B cell (primary cell): Measurements from ENCODE around the gene DHRS1. TPM values are rescaled to one million over a fixed set of nuclear protein-coding genes. Genes with fewer than 3 reads are reported as not detected.

Experiments used
- ATAC-seq: fragments of 200-7000 bp; cut with Tn5 transposase; one replicate; pipeline ENCODE4 v1.10.0; 2021; ENCODE audit warnings: low read depth, mild to moderate bottlenecking, moderate number of reproducible peaks, moderate library complexity
- CTCF ChIA-PET: fragments of 350-600 bp; sonication (Branson Sonifier 250); formaldehyde crosslinking; loops from one replicate; lab custom pipeline; 2021; ENCODE audit warnings: antibody characterized with exemption, inconsistent platforms; lab: Charles Lee
- POLR2A ChIA-PET: fragments of 350-600 bp; sonication (Branson Sonifier 250); formaldehyde crosslinking; loops from one replicate; lab custom pipeline; 2021; ENCODE audit warnings: antibody characterized with exemption; lab: Charles Lee
- DNase-seq: peaks from one replicate; pipeline ENCODE4 v3.0.0; 2013
- H2AFZ ChIP-seq: 2 replicates; pipeline ENCODE4 v1.6.1; 2012; ENCODE audit warnings: mild to moderate bottlenecking, low read depth, low read length; ENCODE audit not compliant: insufficient read depth, poor library complexity, severe bottlenecking
- H3K27ac ChIP-seq, 2 donors: 1 replicate in 1 of 2; 2 replicates in 1 of 2; pipeline ENCODE4 v1.5.1; 2012 to 2013; ENCODE audit warnings: low read length in 2 of 2, mild to moderate bottlenecking in 2 of 2, moderate library complexity in 1 of 2
- H3K27me3 ChIP-seq, 4 experiments: fragments of 200-600 bp in 1 of 4; sonication (generic) in 1 of 4; replicated peaks in 1 of 4; 1 replicate in 2 of 4; 2 replicates in 2 of 4; pipeline versions ENCODE4 v1.6.1 to v1.7.0; 2013 to 2016; ENCODE audit warnings: low read length in 3 of 4, mild to moderate bottlenecking in 2 of 4, mixed read lengths in 1 of 4, moderate library complexity in 1 of 4; ENCODE audit not compliant: insufficient read depth in 4 of 4, control insufficient read depth in 3 of 4; ENCODE audit errors: control extremely low read depth in 1 of 4
- H3K36me3 ChIP-seq, 2 experiments: replicated peaks in 1 of 2; 1 replicate in 1 of 2; 2 replicates in 1 of 2; pipeline versions ENCODE4 v1.6.1 to v1.7.1; 2013; ENCODE audit warnings: low read length in 1 of 2; ENCODE audit not compliant: insufficient read depth in 2 of 2, control insufficient read depth in 1 of 2; ENCODE audit errors: control extremely low read depth in 1 of 2, extremely low read depth in 1 of 2
- H3K4me1 ChIP-seq, 2 donors: fragments of 200-600 bp in 1 of 2; sonication (generic) in 1 of 2; 1 replicate in 1 of 2; 2 replicates in 1 of 2; pipeline versions ENCODE4 v1.5.1 to v1.6.1; 2013 to 2017; ENCODE audit warnings: low read length in 2 of 2; ENCODE audit not compliant: control insufficient read depth in 2 of 2, insufficient read depth in 2 of 2
- H3K4me2 ChIP-seq: replicated peaks from 2 replicates; pipeline ENCODE3; 2012; ENCODE audit warnings: mild to moderate bottlenecking, low read depth, low read length; ENCODE audit not compliant: poor library complexity, severe bottlenecking
- H3K4me3 ChIP-seq, 5 experiments: fragments of 200-600 bp in 1 of 5; sonication (generic) in 1 of 5; 1 replicate in 3 of 5; 2 replicates in 2 of 5; pipeline versions ENCODE4 v1.5.1 to v1.7.0; 2011 to 2016; ENCODE audit warnings: low read length in 4 of 5, mild to moderate bottlenecking in 4 of 5, low read depth in 2 of 5, control low read depth in 1 of 5, moderate library complexity in 1 of 5; ENCODE audit not compliant: insufficient read depth in 1 of 5; ENCODE audit errors: control extremely low read depth in 1 of 5, extremely low read depth in 1 of 5
- H3K79me2 ChIP-seq: fragments of 200-600 bp; sonication (generic); one replicate; pipeline ENCODE4 v1.6.0; 2016; ENCODE audit warnings: low read length; ENCODE audit not compliant: control insufficient read depth, insufficient read depth
- H3K9ac ChIP-seq: fragments of 200-600 bp; sonication (generic); 2 replicates; pipeline ENCODE4 v1.6.1; 2017; ENCODE audit warnings: mild to moderate bottlenecking, low read length, moderate library complexity
- H3K9me3 ChIP-seq, 3 donors: one replicate each; pipeline versions ENCODE4 v1.6.1 to v1.7.1; 2013; ENCODE audit warnings: low read length in 2 of 3; ENCODE audit not compliant: control insufficient read depth in 2 of 3, insufficient read depth in 1 of 3; ENCODE audit errors: control extremely low read depth in 1 of 3
- H4K20me1 ChIP-seq: 2 replicates; pipeline ENCODE4 v1.6.0; 2012; ENCODE audit warnings: mild to moderate bottlenecking, low read length; ENCODE audit not compliant: insufficient read depth, control insufficient read depth, poor library complexity, severe bottlenecking
- H3K27ac Mint-ChIP-seq: one replicate; pipeline ENCODE4 v1.8.0; 2021; ENCODE audit warnings: mixed read lengths
- H3K27me3 Mint-ChIP-seq: one replicate; pipeline ENCODE4 v1.8.0; 2021; ENCODE audit warnings: mixed read lengths
- H3K4me1 Mint-ChIP-seq: one replicate; pipeline ENCODE4 v1.8.0; 2021; ENCODE audit warnings: mixed read lengths
- H3K4me3 Mint-ChIP-seq: one replicate; pipeline ENCODE4 v1.8.0; 2021; ENCODE audit warnings: mixed read lengths
- H3K9me3 Mint-ChIP-seq: one replicate; pipeline ENCODE4 v1.8.0; 2022; ENCODE audit warnings: mixed read lengths; ENCODE audit not compliant: insufficient read depth
- CTCF ChIP-seq: fragments of 200-600 bp; IDR thresholded peaks from one replicate; pipeline ENCODE4 v1.8.0; 2022; ENCODE audit warnings: antibody characterized with exemption, mild to moderate bottlenecking
- EZH2 ChIP-seq: IDR thresholded peaks from 2 replicates; pipeline ENCODE4 v1.6.1; 2012; ENCODE audit warnings: borderline replicate concordance, low read depth, mild to moderate bottlenecking, moderate library complexity, low read length; ENCODE audit not compliant: insufficient read depth, poor library complexity, severe bottlenecking
- WGBS: methylation state at CpG from one replicate; pipeline ENCODE4 v1.1.5; 2013; ENCODE audit warnings: missing lambda C conversion rate; ENCODE audit not compliant: insufficient coverage; 5-methylcytosine and 5-hydroxymethylcytosine counted together
- intact Hi-C: fragments of 100-400 bp; cut with micrococcal nuclease; formaldehyde crosslinking; loops from one replicate; pipeline ENCODE4 v1.10.0; 2022
- polyA plus RNA-seq: library from polyadenylated mRNA; depleted of rRNA; stranded (reverse); fragments of >200 nt; gene quantifications from 2 replicates; pipeline ENCODE4 v1.2.3, GENCODE V29; 2012
- total RNA-seq, 2 donors: library from RNA; stranded (reverse); fragments of 120-200 nt in 1 of 2; gene quantifications; 1 replicate in 1 of 2; 2 replicates in 1 of 2; pipeline versions ENCODE4 v1.2.3 to v1.2.4, GENCODE V29; 2013 to 2022

The DHRS1 gene
- total and polyA plus RNA-seq, 2 donors (not counting 1 experiment from before 2014, with no cell fraction given): 42.7 to 76.9 TPM

DNA sequence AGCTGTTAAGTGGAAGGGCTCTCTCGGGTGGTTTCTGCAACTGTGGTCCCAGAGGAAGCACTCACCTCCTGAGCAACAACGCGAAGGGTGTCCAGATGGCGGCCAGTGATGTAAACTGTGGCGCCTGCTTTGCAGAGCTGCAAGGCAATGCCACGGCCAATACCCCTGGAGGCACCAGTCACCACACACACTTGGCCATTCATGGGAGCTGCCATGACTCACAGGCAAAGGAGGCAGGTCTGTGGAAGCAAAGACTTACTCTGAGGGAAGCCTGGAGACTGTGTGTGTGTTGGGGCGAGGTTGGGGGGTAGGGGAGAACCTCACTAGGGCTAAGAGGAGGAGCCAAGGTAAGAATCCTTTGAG is 707 bp downstream of the DHRS1 start:
- Mint-ChIP-seq H3K4me1 (peaks cover 48% of the 10 kb centered on the region), H3K9me3 (no peaks in the 10 kb centered on the region), H3K4me3 (peak overlapping the region; percentile 96), H3K27me3 (no peaks in the 10 kb centered on the region), H3K27ac (peak overlapping the region; percentile 98)
- peak overlapping the region; percentile 91 for H2AFZ ChIP-seq
- peak overlapping the region; percentile 79 to 83 for H3K27ac ChIP-seq
- peaks cover 55% of the 10 kb centered on the region for H3K79me2 ChIP-seq
- no peaks in the 10 kb centered on the region for H3K27me3 ChIP-seq
- peak overlapping the region; percentile 90 for H3K9ac ChIP-seq
- 51% methylated on average over 7 of the region's 7 CpGs for WGBS
- peak overlapping the region; percentile 93 for H3K4me2 ChIP-seq
- H3K4me3 ChIP-seq: peak overlapping the region; percentile 53 to 93 (median 77)
- peaks cover 6% of the 10 kb centered on the region for H4K20me1 ChIP-seq
- no peaks in the 10 kb centered on the region for H3K9me3 ChIP-seq
- CTCF ChIA-PET: interaction anchor here (0.7 to 10.9 kb wide), 12 partner anchors 9 to 132 kb away, joined by 3 to 254 read pairs (median 18); partner anchors contain the start of genes CIDEB, KHNYN, LTB4R and LTB4R2
- no peak for TF ChIP-seq CTCF
- TF ChIP-seq EZH2: no peak
- intact Hi-C loops: loop anchor here (1.0 to 5.0 kb wide), 5 partner anchors 9 to 138 kb away; partner anchors contain the start of genes CHMP4A, GMPR2, IRF9 and NEDD8
- no peak for ATAC-seq
- peaks cover 4 to 43% of the 10 kb centered on the region in 2 experiments for H3K36me3 ChIP-seq
- POLR2A ChIA-PET: interaction anchor here (0.9 to 4.1 kb wide), 6 partner anchors 9 to 131 kb away, joined by 3 to 47 read pairs (median 4); partner anchors contain the start of genes CBLN3, CIDEB, KHNYN and LTB4R
- DNase-seq: peak; percentile 30
- peaks cover 30 to 41% of the 10 kb centered on the region in 2 donors for H3K4me1 ChIP-seq
